HepG2 (cell line): ENCODE results near the gene GTF2I. TPM values are rescaled to one million over a fixed set of nuclear protein-coding genes. Genes with fewer than 3 reads are reported as not detected.

Source experiments
- ARID3A ChIP-seq: IDR thresholded peaks from 2 replicates; pipeline ENCODE4 v1.6.1; 2012; ENCODE audit warnings: low read depth, low read length, improper control_type of control experiment
- FOXK1 ChIP-seq: sonication (generic); formaldehyde crosslinking; IDR thresholded peaks from 2 replicates; pipeline ENCODE4 v1.4.0; 2020; ENCODE audit warnings: low read depth, missing genetic modification reagents, borderline replicate concordance
- HMGXB3 ChIP-seq: sonication (generic); formaldehyde crosslinking; IDR thresholded peaks from 2 replicates; pipeline ENCODE4 v1.4.0; 2020; ENCODE audit warnings: missing genetic modification reagents, borderline replicate concordance
- PRDM10 ChIP-seq: sonication (generic); formaldehyde crosslinking; IDR thresholded peaks from 2 replicates; pipeline ENCODE4 v1.4.0; 2020; ENCODE audit warnings: low read depth, missing genetic modification reagents
- RCOR2 ChIP-seq: IDR thresholded peaks from 2 replicates; pipeline ENCODE4 v1.6.1; 2016; ENCODE audit warnings: missing biosample characterization, missing genetic modification reagents
- RFXANK ChIP-seq: IDR thresholded peaks from 2 replicates; pipeline ENCODE4 v1.6.1; 2016
- SMC3 ChIP-seq: IDR thresholded peaks from 2 replicates; pipeline ENCODE4 v1.6.1; 2011; ENCODE audit warnings: low read length, improper control_type of control experiment
- THAP11 ChIP-seq: IDR thresholded peaks from 2 replicates; pipeline ENCODE4 v1.6.1; 2016; ENCODE audit warnings: missing biosample characterization, missing genetic modification reagents
- ZBED4 ChIP-seq: sonication (generic); formaldehyde crosslinking; IDR thresholded peaks from 2 replicates; pipeline ENCODE4 v1.4.0; 2020; ENCODE audit warnings: missing genetic modification reagents, borderline replicate concordance
- ZFP1 ChIP-seq: IDR thresholded peaks from 2 replicates; pipeline ENCODE4 v1.6.1; 2016
- ZGPAT ChIP-seq: IDR thresholded peaks from 2 replicates; pipeline ENCODE4 v1.6.1; 2016; ENCODE audit warnings: mild to moderate bottlenecking
- ZMYM2 ChIP-seq: sonication (generic); formaldehyde crosslinking; IDR thresholded peaks from 2 replicates; pipeline ENCODE4 v1.8.0; 2022; ENCODE audit warnings: mild to moderate bottlenecking, missing genetic modification reagents
- ZNF274 ChIP-seq: sonication (generic); formaldehyde crosslinking; IDR thresholded peaks from 2 replicates; pipeline ENCODE4 v1.5.1; 2020; ENCODE audit warnings: mild to moderate bottlenecking, missing genetic modification reagents
- ZNF44 ChIP-seq: sonication (generic); formaldehyde crosslinking; IDR thresholded peaks from 2 replicates; pipeline ENCODE4 v1.5.1; 2020; ENCODE audit warnings: mild to moderate bottlenecking, missing genetic modification reagents
- polyA plus RNA-seq, 8 experiments: library from polyadenylated mRNA; depleted of rRNA in 3 of 8; stranded (reverse) in 7 of 8; unstranded in 1 of 8; fragments of >200 nt; fragmentation: Illumina TruSeq in 4 of 8; extraction: Trizol in 4 of 8; gene quantifications; 2 replicates each; pipeline versions ENCODE4 v1.2.1 to v1.2.3, GENCODE V29; 2011 to 2016; ENCODE audit warnings: low read depth in 4 of 8, missing spikeins in 1 of 8, mixed read lengths in 1 of 8; ENCODE audit not compliant: insufficient read depth in 1 of 8
- total RNA-seq, 5 experiments: library from RNA; depleted of rRNA; stranded (reverse); fragments of >200 nt; fragmentation: Illumina TruSeq; extraction: Trizol; gene quantifications; 2 replicates each; pipeline ENCODE4 v1.2.3, GENCODE V29; 2016; ENCODE audit warnings: low read depth in 1 of 5

GTF2I gene
- total and polyA plus RNA-seq, 2 of the 13 experiments (the other 11 are each of a cell fraction or from before 2014, with no cell fraction given): 74.6 to 125 TPM

GRCh38 chr7:74653686-74654181 lies 3.8 kb upstream of the GTF2I start (continued):
- TF ChIP-seq ARID3A: peak; percentile 83
- TF ChIP-seq ZGPAT (CRISPR knock-in tag): peak; percentile 61; the same call in 1 of the 2 replicates
- peak; percentile 20; the same call in 1 of the 2 replicates for TF ChIP-seq FOXK1 (CRISPR knock-in tag)
- peak; percentile 38 for TF ChIP-seq SMC3
- TF ChIP-seq ZMYM2 (CRISPR knock-in tag): peak; percentile 91
- TF ChIP-seq THAP11 (CRISPR knock-in tag): peak; percentile 82
- TF ChIP-seq RFXANK: 0 out of 2 replicates have a peak, but pooled peaks have one; percentile 29
- peak; percentile 26; the same call in 1 of the 2 replicates for TF ChIP-seq HMGXB3 (CRISPR knock-in tag)
- TF ChIP-seq ZFP1 (CRISPR knock-in tag): 0 out of 2 replicates have a peak, but pooled peaks have one; percentile 28
- TF ChIP-seq ZNF44 (CRISPR knock-in tag): 0 out of 2 replicates have a peak, but pooled peaks have one; percentile 42
- TF ChIP-seq ZNF274: peak; percentile 69; the same call in 1 of the 2 replicates
- peak; percentile 87 for TF ChIP-seq RCOR2
- peak; percentile 50; the same call in 1 of the 2 replicates for TF ChIP-seq PRDM10 (CRISPR knock-in tag)
- TF ChIP-seq ZBED4 (CRISPR knock-in tag): peak; percentile 82; the same call in 1 of the 2 replicates
